Measurements from ENCODE around the gene DYNLL2.
"Not testable (repeated sequence)": the region's sequence is repeated elsewhere in the genome, so short reads cannot be mapped to it uniquely, and the experiment has no call there.

The DYNLL2 gene

GRCh38 chr17:58073266-58073665, 10.0 kb upstream of the DYNLL2 start:
- DNase-seq, result not testable (repeated sequence)

- not testable (repeated sequence) for DNase-seq
These were observed 8.8 kb upstream of the DYNLL2 start for GRCh38 chr17:58074406-58074805.

GRCh38 chr17:58079300-58080033, 3.8 kb upstream of the DYNLL2 start:
- DNase-seq, result no peak

GRCh38 chr17:58081646-58082340, 1.4 kb upstream of the DYNLL2 start:
- DNase-seq, result no peak

- DNase-seq, result no peak
These were observed 814 bp upstream of the DYNLL2 start for GRCh38 chr17:58082341-58082869.

- peak; percentile 74 for DNase-seq
These were observed 485 bp downstream of the DYNLL2 start for GRCh38 chr17:58083491-58084316.

- peak; percentile 48 for DNase-seq
These were observed 1.2 kb downstream of the DYNLL2 start for GRCh38 chr17:58084317-58084981.

GRCh38 chr17:58085039-58085715, 2.0 kb downstream of the DYNLL2 start:
- DNase-seq, result no peak

- no peak for DNase-seq
These were observed 3.7 kb downstream of the DYNLL2 start for GRCh38 chr17:58086953-58087352.

- DNase-seq, result no peak
These were observed 5.4 kb downstream of the DYNLL2 start for GRCh38 chr17:58088624-58089023.

- no peak for DNase-seq
These were observed 5.9 kb downstream of the DYNLL2 start for GRCh38 chr17:58089111-58089510.

GRCh38 chr17:58091024-58091567, 7.9 kb downstream of the DYNLL2 start:
- DNase-seq, result no peak

GRCh38 chr17:58092101-58092796, 9.0 kb downstream of the DYNLL2 start:
- no peak for DNase-seq

- DNase-seq, result no peak
These were observed 9.7 kb downstream of the DYNLL2 start for GRCh38 chr17:58092797-58093385.

- no peak for DNase-seq
These were observed 10.9 kb downstream of the DYNLL2 start for GRCh38 chr17:58094118-58094517.

- no peak for DNase-seq
These were observed 13.7 kb downstream of the DYNLL2 start for GRCh38 chr17:58096892-58097291.

- DNase-seq, result no peak
These were observed 14.3 kb downstream of the DYNLL2 start for GRCh38 chr17:58097384-58098088.

GRCh38 chr17:58100506-58100905, 17.3 kb downstream of the DYNLL2 start:
- DNase-seq, result no peak

- not testable (repeated sequence) for DNase-seq
These were observed 18.7 kb downstream of the DYNLL2 start for GRCh38 chr17:58101898-58102297.

GRCh38 chr17:58105093-58105492, 21.9 kb downstream of the DYNLL2 start:
- no peak for DNase-seq
